Endothelial cell of umbilical vein (primary cell): ENCODE results near the gene CYP4F22. TPM values are rescaled to one million over a fixed set of nuclear protein-coding genes. Genes with fewer than 3 reads are reported as not detected.

Source experiments
- BruUV-seq: library from RNA; stranded (reverse); fragments of 400-500 nt; replicated peaks from 2 replicates; lab custom pipeline; 2021; lab: Mats Ljungman, UMichigan
- CTCF ChIA-PET: fragments of 300-600, 350-600 bp; sonication (Branson Sonifier 250); formaldehyde crosslinking; loops from one replicate; lab custom pipeline; 2021; ENCODE audit warnings: antibody characterized with exemption, inconsistent platforms; lab: Charles Lee
- POLR2A ChIA-PET: fragments of 300-600, 350-600 bp; sonication (Branson Sonifier 250); formaldehyde crosslinking; loops from one replicate; lab custom pipeline; 2021; ENCODE audit warnings: antibody characterized with exemption, inconsistent platforms; lab: Charles Lee
- DNase-seq: peaks from one replicate; pipeline ENCODE4 v3.0.0-alpha.2; 2011; ENCODE audit warnings: low read depth, low spot score
- FAIRE-seq: peaks from 2 replicates; lab custom pipeline; 2011; peaks lifted over from hg19 to GRCh38; lab: Jason Lieb, UNC
- H2AFZ ChIP-seq: 2 replicates; pipeline ENCODE4 v1.6.0; 2012; ENCODE audit warnings: low read depth, low read length, control low read depth, inconsistent platforms
- H3K27ac ChIP-seq: 2 replicates; pipeline ENCODE4 v1.5.1; 2011; ENCODE audit warnings: low read depth, mild to moderate bottlenecking, control low read depth, low read length, moderate library complexity; ENCODE audit not compliant: insufficient read depth
- H3K27me3 ChIP-seq, 2 experiments: 2 replicates each; pipeline versions ENCODE4 v1.6.0 to v1.6.1; 2011; ENCODE audit warnings: low read length in 2 of 2, mixed read lengths in 1 of 2; ENCODE audit not compliant: control insufficient read depth in 2 of 2, insufficient read depth in 2 of 2
- H3K36me3 ChIP-seq, 2 experiments: 2 replicates in 1 of 2; 3 replicates in 1 of 2; pipeline ENCODE4 v1.5.1; 2011; ENCODE audit warnings: low read length in 2 of 2, mild to moderate bottlenecking in 1 of 2, moderate library complexity in 1 of 2; ENCODE audit not compliant: control insufficient read depth in 2 of 2, insufficient read depth in 2 of 2; ENCODE audit errors: extremely low read depth in 1 of 2
- H3K4me1 ChIP-seq: 3 replicates; pipeline ENCODE4 v1.5.1; 2011; ENCODE audit warnings: mild to moderate bottlenecking, low read length; ENCODE audit not compliant: control insufficient read depth, insufficient read depth; ENCODE audit errors: extremely low read depth
- H3K4me2 ChIP-seq: 2 replicates; pipeline ENCODE4 v1.6.1; 2011; ENCODE audit warnings: low read length, control low read depth, mixed read lengths; ENCODE audit not compliant: insufficient read depth
- H3K4me3 ChIP-seq, 3 experiments: fragments of 200-600 bp in 1 of 3; sonication (generic), shearing (Covaris generic) in 1 of 3; replicated peaks in 1 of 3; 2 replicates each; pipeline ENCODE4 v1.5.1; 2011 to 2016; ENCODE audit warnings: control low read depth in 3 of 3, low read length in 3 of 3, mild to moderate bottlenecking in 2 of 3, inconsistent platforms in 1 of 3, low read depth in 1 of 3, moderate library complexity in 1 of 3; ENCODE audit not compliant: insufficient read depth in 1 of 3
- H3K79me2 ChIP-seq: 2 replicates; pipeline ENCODE4 v1.6.0; 2012; ENCODE audit warnings: low read length, inconsistent platforms; ENCODE audit not compliant: control insufficient read depth, insufficient read depth
- H3K9ac ChIP-seq: replicated peaks from 2 replicates; pipeline ENCODE3; 2011; ENCODE audit warnings: low read length, control low read depth; ENCODE audit not compliant: insufficient read depth; ENCODE audit errors: extremely low read depth
- H3K9me1 ChIP-seq: replicated peaks from 3 replicates; pipeline ENCODE4 v1.6.0; 2011; ENCODE audit warnings: mild to moderate bottlenecking, low read length; ENCODE audit not compliant: control insufficient read depth, insufficient read depth; ENCODE audit errors: extremely low read depth
- H3K9me3 ChIP-seq: replicated peaks from 2 replicates; pipeline ENCODE4 v1.5.1; 2012; ENCODE audit warnings: low read length, inconsistent platforms; ENCODE audit not compliant: control insufficient read depth, insufficient read depth
- H4K20me1 ChIP-seq: replicated peaks from 2 replicates; pipeline ENCODE3; 2011; ENCODE audit warnings: mild to moderate bottlenecking, low read length; ENCODE audit not compliant: control insufficient read depth, insufficient read depth; ENCODE audit errors: extremely low read depth
- CTCF ChIP-seq, 2 donors: IDR thresholded peaks; 1 replicate in 1 of 2; 2 replicates in 1 of 2; pipeline ENCODE4 v1.5.1; 2011; ENCODE audit warnings: low read length in 2 of 2, mild to moderate bottlenecking in 2 of 2, moderate library complexity in 2 of 2, control low read depth in 1 of 2, inconsistent platforms in 1 of 2, low read depth in 1 of 2; ENCODE audit not compliant: insufficient read depth in 1 of 2; ENCODE audit errors: extremely low read depth in 1 of 2
- EZH2 ChIP-seq: IDR thresholded peaks from 2 replicates; pipeline ENCODE4 v1.6.1; 2012; ENCODE audit warnings: borderline replicate concordance, low read depth, mild to moderate bottlenecking, moderate library complexity, low read length, inconsistent platforms; ENCODE audit not compliant: severe bottlenecking
- FOS ChIP-seq: IDR thresholded peaks from 2 replicates; pipeline ENCODE4 v1.6.1; 2011; ENCODE audit warnings: mild to moderate bottlenecking, low read length, moderate library complexity, borderline replicate concordance; ENCODE audit not compliant: insufficient read depth
- GATA2 ChIP-seq: IDR thresholded peaks from 2 replicates; pipeline ENCODE4 v1.7.0; 2011; ENCODE audit warnings: low read depth, mild to moderate bottlenecking, moderate library complexity, mixed read lengths, low read length; ENCODE audit not compliant: insufficient read length, insufficient read depth
- JUN ChIP-seq: IDR thresholded peaks from 2 replicates; pipeline ENCODE4 v1.6.1; 2011; ENCODE audit warnings: borderline replicate concordance, low read depth; ENCODE audit not compliant: insufficient read length, insufficient read depth
- MAX ChIP-seq: IDR thresholded peaks from 2 replicates; pipeline ENCODE4 v1.6.1; 2011; ENCODE audit not compliant: insufficient read depth, insufficient read length
- MYC ChIP-seq: IDR thresholded peaks from one replicate; pipeline ENCODE4 v1.6.1; 2011; ENCODE audit warnings: mild to moderate bottlenecking, low read depth, low read length
- POLR2A ChIP-seq: IDR thresholded peaks from 2 replicates; pipeline ENCODE4 v1.6.1; 2012; ENCODE audit warnings: low read depth, mild to moderate bottlenecking, control low read depth, low read length
- POLR2AphosphoS5 ChIP-seq: IDR thresholded peaks from 2 replicates; pipeline ENCODE4 v1.6.1; 2012; ENCODE audit warnings: low read depth, mild to moderate bottlenecking, control low read depth, low read length, moderate library complexity; ENCODE audit not compliant: insufficient read depth
- dilution Hi-C: fragments of 300-500 bp; cut with MboI; formaldehyde crosslinking; loops from one replicate; pipeline ENCODE4 v1.15.0; 2019; ENCODE audit warnings: low sequenced_read_pairs; ENCODE audit not compliant: extremely low pct_ligation_motif_present
- intact Hi-C: fragments of 100-400 bp; cut with micrococcal nuclease; formaldehyde crosslinking; loops from one replicate; pipeline ENCODE4 v1.10.0; 2022
- polyA plus RNA-seq, 4 experiments: library from polyadenylated mRNA; depleted of rRNA in 3 of 4; stranded (reverse) in 3 of 4; unstranded in 1 of 4; fragments of >200 nt; gene quantifications; 2 replicates each; pipeline versions ENCODE4 v1.2.1 to v1.2.3, GENCODE V29; 2011 to 2012; ENCODE audit warnings: missing spikeins in 1 of 4
- total RNA-seq: library from RNA; stranded (reverse); gene quantifications from 2 replicates; pipeline ENCODE4 v1.2.3, GENCODE V29; 2021

The CYP4F22 gene
- total and polyA plus RNA-seq, 2 donors (not counting 3 experiments of a cell fraction or from before 2014, with no cell fraction given), result not detected

GRCh38 chr19:15527705-15528104, 19.4 kb downstream of the CYP4F22 start:
- Histone ChIP-seq H4K20me1 (no peaks in the 10 kb centered on the region), H3K9me1 (no peaks in the 10 kb centered on the region), H3K4me2 (no peak overlapping the region), H3K36me3 (no peaks in the 10 kb centered on the region), H3K9me3 (no peaks in the 10 kb centered on the region), H3K4me3 (no peak overlapping the region), H2AFZ (no peak overlapping the region), H3K4me1 (no peaks in the 10 kb centered on the region), H3K9ac (no peak overlapping the region), H3K27me3 (no peaks in the 10 kb centered on the region), H3K27ac (no peak overlapping the region), H3K79me2 (no peaks in the 10 kb centered on the region)
- FAIRE-seq, result no peak
- dilution Hi-C loops (no loop called here), intact Hi-C loops (no loop called here)
- CTCF ChIA-PET, result interaction anchor here (0.6 to 0.9 kb wide), 2 partner anchors 21 to 109 kb away, joined by 3 read pairs; partner anchors contain the start of gene AKAP8L
- POLR2A ChIA-PET, result no interaction called here
- no peak for TF ChIP-seq MAX
- no peak for TF ChIP-seq GATA2
- TF ChIP-seq JUN, result no peak
- no peak for TF ChIP-seq POLR2AphosphoS5
- DNase-seq, result no peak
- no TSS peak for BruUV-seq

- no peak for DNase-seq
- Histone ChIP-seq H3K36me3 (no peaks in the 10 kb centered on the region), H3K79me2 (no peaks in the 10 kb centered on the region), H3K9me1 (no peaks in the 10 kb centered on the region), H3K4me1 (no peaks in the 10 kb centered on the region), H3K4me3 (no peak overlapping the region), H3K27ac (no peak overlapping the region), H2AFZ (no peak overlapping the region), H4K20me1 (no peaks in the 10 kb centered on the region), H3K4me2 (no peak overlapping the region), H3K27me3 (no peaks in the 10 kb centered on the region), H3K9me3 (no peaks in the 10 kb centered on the region), H3K9ac (no peak overlapping the region)
- POLR2A ChIA-PET, result no interaction called here
- FAIRE-seq, result no peak
- dilution Hi-C loops (no loop called here), intact Hi-C loops (no loop called here)
- TF ChIP-seq POLR2A, result no peak
- no peak for TF ChIP-seq GATA2
- no peak for TF ChIP-seq FOS
- no peak for TF ChIP-seq EZH2
- TF ChIP-seq JUN, result no peak
- TF ChIP-seq MYC, result no peak
- no peak for TF ChIP-seq MAX
- TF ChIP-seq POLR2AphosphoS5, result no peak
- no peak for TF ChIP-seq CTCF (IDR thresholded peaks at IDR 0.05; ENCODE audit: extremely low read depth in 1 of 2, insufficient read depth in 1 of 2, low read depth in 1 of 2, low read length in 2 of 2)
- CTCF ChIA-PET, result no interaction called here
- no TSS peak for BruUV-seq
These were observed 21.5 kb downstream of the CYP4F22 start for GRCh38 chr19:15529774-15530372.
